Transverse colon (tissue), 4 donors: ENCODE results near the gene NKG7.

Source experiments
- POLR2AphosphoS5 ChIP-seq, 3 donors: sonication (generic); formaldehyde crosslinking; IDR thresholded peaks; one replicate each; pipeline ENCODE4 v1.6.1; 2016; ENCODE audit warnings: antibody characterized with exemption in 3 of 3
- TF ChIP-seq, protein P1 (sequence below), 5 experiments: fragments of 200-600 bp in 3 of 5; fragments of 450-650 bp in 2 of 5; sonication (generic) in 3 of 5; IDR thresholded peaks; 1 replicate in 2 of 5; 2 replicates in 3 of 5; pipeline ENCODE4 v1.5.1; 2016 to 2017; ENCODE audit warnings: antibody characterized with exemption in 5 of 5, inconsistent platforms in 3 of 5, mild to moderate bottlenecking in 2 of 5, moderate library complexity in 1 of 5

DNA sequence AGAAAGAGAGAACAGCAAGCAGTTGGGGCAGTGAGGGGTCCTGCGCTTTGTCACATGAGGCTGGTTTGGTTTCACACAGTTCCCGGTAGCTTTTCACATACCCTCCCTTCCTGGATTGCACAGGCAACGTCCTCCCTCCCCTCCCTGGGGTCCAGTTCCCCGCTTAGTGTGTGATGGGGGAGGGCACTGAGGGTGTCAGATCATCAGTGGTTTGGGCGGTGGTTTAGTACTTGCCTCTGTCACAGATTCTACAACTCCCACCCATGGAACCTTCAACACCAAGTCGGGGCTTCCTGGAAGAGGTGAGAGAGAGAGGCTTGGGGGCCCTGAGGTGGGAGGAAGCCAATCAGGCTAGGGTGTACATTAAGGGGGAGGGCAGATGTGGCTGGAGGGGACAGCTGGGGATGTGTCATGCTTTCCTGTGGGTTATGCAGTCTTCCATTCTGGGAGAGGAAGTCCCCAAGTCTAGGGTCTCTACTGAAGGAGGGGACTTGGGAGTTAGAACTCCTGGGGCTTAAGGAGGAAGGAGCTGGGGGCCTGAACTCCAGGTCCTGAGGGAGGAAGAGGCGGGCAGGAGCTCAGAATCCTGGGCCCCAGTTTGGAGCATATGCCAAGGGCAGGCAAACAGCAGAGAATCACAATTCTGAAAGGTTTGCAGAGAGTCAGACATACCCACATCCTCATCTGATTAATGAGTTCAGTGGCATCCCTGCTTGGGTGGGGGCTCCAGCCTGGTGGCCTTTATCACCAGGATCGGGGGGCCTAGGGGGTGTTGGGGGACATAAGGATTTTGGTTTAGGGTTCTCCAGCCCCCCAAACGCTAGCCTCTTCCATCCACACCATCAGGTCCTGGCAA is at the start of gene NKG7:
- TF ChIP-seq, protein P1, sequence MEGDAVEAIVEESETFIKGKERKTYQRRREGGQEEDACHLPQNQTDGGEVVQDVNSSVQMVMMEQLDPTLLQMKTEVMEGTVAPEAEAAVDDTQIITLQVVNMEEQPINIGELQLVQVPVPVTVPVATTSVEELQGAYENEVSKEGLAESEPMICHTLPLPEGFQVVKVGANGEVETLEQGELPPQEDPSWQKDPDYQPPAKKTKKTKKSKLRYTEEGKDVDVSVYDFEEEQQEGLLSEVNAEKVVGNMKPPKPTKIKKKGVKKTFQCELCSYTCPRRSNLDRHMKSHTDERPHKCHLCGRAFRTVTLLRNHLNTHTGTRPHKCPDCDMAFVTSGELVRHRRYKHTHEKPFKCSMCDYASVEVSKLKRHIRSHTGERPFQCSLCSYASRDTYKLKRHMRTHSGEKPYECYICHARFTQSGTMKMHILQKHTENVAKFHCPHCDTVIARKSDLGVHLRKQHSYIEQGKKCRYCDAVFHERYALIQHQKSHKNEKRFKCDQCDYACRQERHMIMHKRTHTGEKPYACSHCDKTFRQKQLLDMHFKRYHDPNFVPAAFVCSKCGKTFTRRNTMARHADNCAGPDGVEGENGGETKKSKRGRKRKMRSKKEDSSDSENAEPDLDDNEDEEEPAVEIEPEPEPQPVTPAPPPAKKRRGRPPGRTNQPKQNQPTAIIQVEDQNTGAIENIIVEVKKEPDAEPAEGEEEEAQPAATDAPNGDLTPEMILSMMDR (IDR thresholded peaks at IDR 0.05) = no peak
- no peak for TF ChIP-seq POLR2AphosphoS5 (IDR thresholded peaks at IDR 0.05)
